ENCODE results near the gene RTN4.

GRCh38 chr2:55076721-55077120 is 26.5 kb upstream of the RTN4 start:
- TF ChIP-seq CTCF (optimal IDR thresholded peaks at IDR 0.05 in 1 of 3, IDR thresholded peaks at IDR 0.05 in 1 of 3, conservative IDR thresholded peaks at IDR 0.05 in 1 of 3; ENCODE audit: extremely low read depth in 1 of 3, insufficient read depth in 2 of 3, low read length in 3 of 3) (no peak), EZH2 (IDR thresholded peaks at IDR 0.05; ENCODE audit: low read length) (no peak)
